ENCODE measurements around the gene CPN2.

DNA sequence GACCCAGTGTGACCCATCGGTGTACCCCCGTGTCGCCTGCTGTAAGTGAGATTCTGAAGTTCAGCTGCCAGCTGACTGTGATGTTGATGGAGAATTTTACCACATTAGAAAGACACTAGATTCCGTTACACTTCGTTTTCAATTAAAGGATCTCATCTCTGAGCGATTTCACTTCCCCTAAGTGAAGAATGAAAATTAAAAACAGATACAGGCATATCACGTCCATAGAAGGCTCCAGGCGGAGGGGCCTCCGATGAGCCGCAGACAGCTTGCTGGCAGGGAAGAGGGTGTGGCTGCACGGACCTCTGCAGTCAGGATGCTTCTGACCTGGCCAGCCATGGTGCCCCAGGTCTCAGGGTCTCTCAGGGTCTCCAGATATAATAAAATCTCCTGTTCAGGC is 6.6 kb upstream of the CPN2 start:
- no peak for TF ChIP-seq EP300 (IDR thresholded peaks at IDR 0.05)
- TF ChIP-seq CTCF (IDR thresholded peaks at IDR 0.05) = no peak
- TF ChIP-seq POLR2AphosphoS5 (IDR thresholded peaks at IDR 0.05) = no peak
- TF ChIP-seq POLR2A (IDR thresholded peaks at IDR 0.05; ENCODE audit: low read depth) = no peak

All from esophagus muscularis mucosa (tissue), 4 donors.